22Rv1 (cell line): ENCODE measurements around the gene GINS2.

Experiments
- ZFX ChIP-seq: fragments of 450-650 bp; IDR thresholded peaks from 2 replicates; pipeline ENCODE4 v1.6.1; 2017; ENCODE audit warnings: antibody characterized with exemption, borderline replicate concordance
- TF ChIP-seq, protein P1 (sequence below): fragments of 450-650 bp; IDR thresholded peaks from 2 replicates; pipeline ENCODE4 v1.5.1; 2017; ENCODE audit warnings: mild to moderate bottlenecking

DNA sequence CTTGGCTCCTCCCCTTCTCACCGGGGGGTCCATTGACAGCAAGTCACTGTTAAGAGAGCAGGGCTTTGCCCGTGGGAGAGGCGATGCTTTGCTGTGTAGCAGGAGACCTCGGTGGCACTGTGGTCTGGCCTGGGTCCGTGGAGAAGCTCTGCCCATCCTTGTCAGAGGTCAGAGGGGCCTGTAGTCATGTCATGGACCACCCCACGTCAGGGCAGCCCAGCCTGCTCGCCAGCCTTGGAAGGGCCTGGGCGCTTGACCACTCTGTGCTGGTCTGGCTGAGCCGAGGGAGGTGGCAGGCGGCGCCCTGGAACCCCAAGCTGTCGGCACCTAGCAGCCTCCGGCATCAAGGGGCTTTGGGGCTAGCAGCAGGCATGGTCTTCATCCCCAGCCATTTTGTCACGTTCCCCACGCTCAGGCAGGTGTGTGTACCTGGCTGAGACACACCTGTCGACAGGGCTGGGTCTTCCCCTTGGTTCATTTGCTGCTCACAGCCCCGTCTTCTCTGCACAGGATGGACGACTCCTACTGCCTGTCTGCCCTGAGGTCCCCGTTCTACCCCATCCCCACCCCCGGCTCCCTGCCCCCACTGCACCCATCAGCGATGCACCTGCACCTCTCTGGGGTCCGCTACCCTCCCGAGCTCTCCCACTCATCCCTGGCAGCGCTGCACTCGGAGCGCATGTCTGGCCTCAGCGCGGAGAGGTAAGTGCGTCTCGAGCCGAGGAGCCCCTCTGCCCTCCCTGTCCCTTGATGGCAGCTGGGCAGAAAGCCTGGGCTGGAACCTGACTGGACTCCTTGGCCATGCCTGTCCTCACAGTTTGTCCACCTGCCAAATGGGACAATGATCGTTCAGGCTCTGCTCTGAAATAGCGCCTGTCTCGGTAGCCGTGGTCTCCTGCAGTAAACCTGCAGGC lies 33.3 kb downstream of the GINS2 start:
- TF ChIP-seq, protein P1, sequence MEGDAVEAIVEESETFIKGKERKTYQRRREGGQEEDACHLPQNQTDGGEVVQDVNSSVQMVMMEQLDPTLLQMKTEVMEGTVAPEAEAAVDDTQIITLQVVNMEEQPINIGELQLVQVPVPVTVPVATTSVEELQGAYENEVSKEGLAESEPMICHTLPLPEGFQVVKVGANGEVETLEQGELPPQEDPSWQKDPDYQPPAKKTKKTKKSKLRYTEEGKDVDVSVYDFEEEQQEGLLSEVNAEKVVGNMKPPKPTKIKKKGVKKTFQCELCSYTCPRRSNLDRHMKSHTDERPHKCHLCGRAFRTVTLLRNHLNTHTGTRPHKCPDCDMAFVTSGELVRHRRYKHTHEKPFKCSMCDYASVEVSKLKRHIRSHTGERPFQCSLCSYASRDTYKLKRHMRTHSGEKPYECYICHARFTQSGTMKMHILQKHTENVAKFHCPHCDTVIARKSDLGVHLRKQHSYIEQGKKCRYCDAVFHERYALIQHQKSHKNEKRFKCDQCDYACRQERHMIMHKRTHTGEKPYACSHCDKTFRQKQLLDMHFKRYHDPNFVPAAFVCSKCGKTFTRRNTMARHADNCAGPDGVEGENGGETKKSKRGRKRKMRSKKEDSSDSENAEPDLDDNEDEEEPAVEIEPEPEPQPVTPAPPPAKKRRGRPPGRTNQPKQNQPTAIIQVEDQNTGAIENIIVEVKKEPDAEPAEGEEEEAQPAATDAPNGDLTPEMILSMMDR: no peak
- no peak for TF ChIP-seq ZFX
